Progenitor cell of endocrine pancreas (in vitro differentiated cells): ENCODE results near the gene CCDC50. TPM values are rescaled to one million over a fixed set of nuclear protein-coding genes. Genes with fewer than 3 reads are reported as not detected.
A peak's percentile ranks its signal among the peaks of the same experiment; 100 is the strongest.

Experiments used
- DNase-seq: peaks from one replicate; pipeline ENCODE4 v3.0.0; 2021; ENCODE audit warnings: low spot score; ENCODE audit not compliant: unreplicated experiment
- H3K27ac Mint-ChIP-seq: 2 replicates; pipeline ENCODE4 v1.8.0; 2021; ENCODE audit warnings: mild to moderate bottlenecking, moderate library complexity, mixed read lengths
- H3K27me3 Mint-ChIP-seq: 2 replicates; pipeline ENCODE4 v1.8.0; 2021; ENCODE audit warnings: mixed read lengths
- H3K36me3 Mint-ChIP-seq: 2 replicates; pipeline ENCODE4 v1.8.0; 2022; ENCODE audit warnings: mixed read lengths; ENCODE audit not compliant: insufficient read depth
- H3K4me1 Mint-ChIP-seq: 2 replicates; pipeline ENCODE4 v1.8.0; 2021; ENCODE audit warnings: low read depth, mixed read lengths
- H3K4me3 Mint-ChIP-seq: 2 replicates; pipeline ENCODE4 v1.8.0; 2021; ENCODE audit warnings: low read depth, mild to moderate bottlenecking, moderate library complexity, mixed read lengths
- H3K9me3 Mint-ChIP-seq: 2 replicates; pipeline ENCODE4 v1.8.0; 2021; ENCODE audit warnings: low read depth, mixed read lengths
- total RNA-seq: library from RNA; stranded (reverse); gene quantifications from 2 replicates; pipeline ENCODE4 v1.2.1, GENCODE V29; 2021
- TF ChIP-seq, protein P1 (sequence below): fragments of 200-600 bp; sonication (generic); IDR thresholded peaks from one replicate; pipeline ENCODE4 v1.5.0; 2021; ENCODE audit warnings: antibody characterized with exemption, mild to moderate bottlenecking; ENCODE audit not compliant: unreplicated experiment

The CCDC50 gene
- total RNA-seq, 1 donor from 2014 or later, result 66.3 TPM

DNA sequence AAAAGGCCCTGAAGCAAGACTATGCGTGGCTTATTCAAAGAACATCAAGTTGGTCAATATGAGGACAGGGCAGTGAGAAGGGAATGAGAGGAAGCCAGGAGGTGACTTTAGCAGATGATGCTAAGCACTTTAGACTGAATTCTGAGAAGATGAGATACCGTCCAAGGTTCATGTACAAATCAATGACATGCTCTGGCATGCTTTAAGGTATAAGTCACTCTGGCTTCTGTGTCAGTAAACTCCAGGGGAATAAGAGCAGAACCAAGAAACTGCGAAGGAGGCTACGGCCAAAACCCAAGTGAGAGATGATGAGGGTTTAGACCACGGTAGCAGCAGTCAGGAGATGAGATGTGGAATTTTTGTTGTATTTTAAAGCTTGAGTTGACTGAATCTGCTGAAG, 8.9 kb upstream of the CCDC50 start:
- Mint-ChIP-seq H3K27ac (no peak overlapping the region), H3K9me3 (peaks cover 4% of the 10 kb centered on the region), H3K4me3 (no peak overlapping the region), H3K36me3 (no peaks in the 10 kb centered on the region), H3K27me3 (no peaks in the 10 kb centered on the region), H3K4me1 (no peaks in the 10 kb centered on the region)
- DNase-seq, result no peak
- TF ChIP-seq, protein P1, sequence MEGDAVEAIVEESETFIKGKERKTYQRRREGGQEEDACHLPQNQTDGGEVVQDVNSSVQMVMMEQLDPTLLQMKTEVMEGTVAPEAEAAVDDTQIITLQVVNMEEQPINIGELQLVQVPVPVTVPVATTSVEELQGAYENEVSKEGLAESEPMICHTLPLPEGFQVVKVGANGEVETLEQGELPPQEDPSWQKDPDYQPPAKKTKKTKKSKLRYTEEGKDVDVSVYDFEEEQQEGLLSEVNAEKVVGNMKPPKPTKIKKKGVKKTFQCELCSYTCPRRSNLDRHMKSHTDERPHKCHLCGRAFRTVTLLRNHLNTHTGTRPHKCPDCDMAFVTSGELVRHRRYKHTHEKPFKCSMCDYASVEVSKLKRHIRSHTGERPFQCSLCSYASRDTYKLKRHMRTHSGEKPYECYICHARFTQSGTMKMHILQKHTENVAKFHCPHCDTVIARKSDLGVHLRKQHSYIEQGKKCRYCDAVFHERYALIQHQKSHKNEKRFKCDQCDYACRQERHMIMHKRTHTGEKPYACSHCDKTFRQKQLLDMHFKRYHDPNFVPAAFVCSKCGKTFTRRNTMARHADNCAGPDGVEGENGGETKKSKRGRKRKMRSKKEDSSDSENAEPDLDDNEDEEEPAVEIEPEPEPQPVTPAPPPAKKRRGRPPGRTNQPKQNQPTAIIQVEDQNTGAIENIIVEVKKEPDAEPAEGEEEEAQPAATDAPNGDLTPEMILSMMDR, result no peak

DNA sequence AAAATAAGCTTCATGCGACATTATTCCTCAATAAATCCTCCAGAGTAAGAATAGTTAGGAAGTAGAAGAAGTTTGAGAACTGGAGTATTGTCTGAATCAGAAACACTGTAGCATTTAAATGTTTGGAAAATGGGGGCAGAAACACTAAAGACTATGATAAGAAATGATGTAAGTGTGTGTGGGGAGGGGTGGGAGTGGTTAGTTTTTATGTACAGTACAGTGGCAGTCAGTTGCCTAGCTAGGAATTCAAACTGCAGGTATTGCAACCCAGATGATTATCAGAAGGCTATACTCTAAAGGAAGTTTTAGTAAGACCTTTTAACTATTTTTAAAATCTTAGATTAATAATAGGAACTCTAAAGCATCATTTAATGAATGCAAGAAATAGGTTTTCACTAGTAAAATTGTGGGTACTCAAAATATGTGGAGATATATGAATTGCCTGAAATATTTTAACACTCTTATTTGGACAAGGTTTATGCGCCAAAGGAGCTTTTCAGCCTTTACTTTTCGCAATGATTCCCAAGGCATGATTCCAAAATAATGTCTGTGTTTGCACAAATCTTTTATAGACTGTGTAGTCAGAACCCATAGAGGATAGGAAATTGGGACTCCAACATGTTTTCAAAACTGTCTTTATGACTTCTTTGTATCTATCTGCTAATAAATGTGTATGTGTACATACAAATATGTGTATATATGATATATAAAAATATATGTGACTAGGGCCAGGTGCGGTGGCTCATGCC, 8.0 kb upstream of the CCDC50 start:
- no peak overlapping the region for H3K27ac Mint-ChIP-seq
- H3K36me3 Mint-ChIP-seq, result no peaks in the 10 kb centered on the region
- no peaks in the 10 kb centered on the region for H3K27me3 Mint-ChIP-seq
- no peaks in the 10 kb centered on the region for H3K4me1 Mint-ChIP-seq
- H3K4me3 Mint-ChIP-seq, result no peak overlapping the region
- TF ChIP-seq, protein P1, result no peak
- H3K9me3 Mint-ChIP-seq, result peaks cover 1% of the 10 kb centered on the region
- DNase-seq, result no peak

DNA sequence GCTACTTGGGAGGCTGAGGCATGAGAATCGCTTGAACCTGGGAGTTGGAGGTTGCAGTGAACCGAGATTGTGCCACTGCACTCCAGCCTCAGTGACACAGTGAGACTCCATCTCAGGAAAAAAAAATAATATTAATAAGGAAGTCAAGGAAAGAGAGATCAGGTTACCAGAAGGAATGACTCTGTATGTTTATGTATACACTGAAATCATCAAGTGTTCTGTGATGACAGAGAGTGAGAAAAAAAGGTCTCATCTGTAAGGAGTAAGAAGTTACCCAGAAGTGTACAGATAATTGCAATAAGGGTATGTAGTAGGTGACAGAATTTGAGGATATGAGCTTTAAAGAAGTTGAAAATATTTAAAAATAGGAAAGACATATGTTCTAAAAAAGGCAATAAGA, 4.3 kb upstream of the CCDC50 start:
- no peak overlapping the region for H3K27ac Mint-ChIP-seq
- no peak overlapping the region for H3K4me3 Mint-ChIP-seq
- H3K4me1 Mint-ChIP-seq, result peaks cover 9% of the 10 kb centered on the region
- no peaks in the 10 kb centered on the region for H3K27me3 Mint-ChIP-seq
- H3K36me3 Mint-ChIP-seq, result no peaks in the 10 kb centered on the region
- TF ChIP-seq, protein P1, result no peak
- H3K9me3 Mint-ChIP-seq, result no peaks in the 10 kb centered on the region
- no peak for DNase-seq

DNA sequence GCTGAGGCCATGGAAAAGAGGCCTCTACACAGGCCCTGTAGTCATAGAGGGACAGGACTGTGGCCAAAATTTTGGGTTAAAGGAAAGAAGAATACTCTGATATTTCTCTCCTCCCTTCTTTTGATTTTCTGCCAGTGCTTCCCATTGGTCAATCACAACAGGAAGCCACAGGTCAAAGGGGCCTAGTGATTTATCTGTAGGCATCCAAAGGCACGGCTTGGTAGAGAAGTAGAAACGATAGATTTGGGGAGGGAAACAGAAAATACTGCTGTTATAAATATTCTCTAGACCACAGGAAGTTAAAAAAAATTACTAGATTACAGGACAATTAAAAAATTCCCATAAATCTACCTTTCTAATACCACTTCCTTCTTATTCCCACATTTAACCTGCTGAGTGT, 1.7 kb upstream of the CCDC50 start:
- TF ChIP-seq, protein P1, result no peak
- peaks cover 28% of the 10 kb centered on the region for H3K4me1 Mint-ChIP-seq
- no peaks in the 10 kb centered on the region for H3K36me3 Mint-ChIP-seq
- H3K27ac Mint-ChIP-seq, result no peak overlapping the region
- no peaks in the 10 kb centered on the region for H3K27me3 Mint-ChIP-seq
- no peak for DNase-seq
- no peaks in the 10 kb centered on the region for H3K9me3 Mint-ChIP-seq
- peak overlapping the region; percentile 86 for H3K4me3 Mint-ChIP-seq

DNA sequence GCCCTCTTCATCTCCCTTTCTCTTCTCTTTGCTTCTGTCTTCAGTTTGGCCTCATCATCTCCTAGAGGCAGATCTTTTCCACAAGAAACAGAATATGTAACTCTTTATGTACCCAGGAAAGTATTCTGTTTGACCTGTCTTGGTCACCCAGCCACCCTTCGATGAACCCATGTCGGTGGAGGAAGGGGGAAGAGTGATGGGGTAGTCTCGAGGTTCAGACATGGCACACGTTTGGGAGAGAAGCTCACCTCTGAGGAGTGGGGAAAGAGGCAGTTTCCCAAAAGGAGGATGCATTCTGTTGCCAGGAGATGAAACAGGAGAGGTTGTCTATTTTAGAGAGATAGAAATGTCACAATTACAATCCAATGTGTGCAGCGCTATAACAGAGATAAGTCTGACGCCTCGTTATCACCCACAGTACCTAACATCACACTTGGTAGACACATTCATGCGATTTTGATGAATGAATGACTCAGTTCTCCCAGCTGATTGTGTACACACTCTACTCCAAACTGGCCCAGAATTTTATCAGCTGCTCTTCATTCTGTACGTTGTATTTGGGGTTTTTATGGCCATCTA, 722 bp upstream of the CCDC50 start:
- Mint-ChIP-seq H3K4me3 (peak overlapping the region; percentile 86), H3K4me1 (peaks cover 34% of the 10 kb centered on the region), H3K27me3 (no peaks in the 10 kb centered on the region), H3K9me3 (no peaks in the 10 kb centered on the region), H3K36me3 (no peaks in the 10 kb centered on the region), H3K27ac (peak overlapping the region; percentile 97)
- no peak for DNase-seq
- TF ChIP-seq, protein P1, result no peak
